ENCODE measurements around the gene ALK. TPM values are rescaled to one million over a fixed set of nuclear protein-coding genes. Genes with fewer than 3 reads are reported as not detected.

The ALK gene
- total RNA-seq, 4 donors from 2014 or later, result 0.83 to 1.6 (median 1.2) TPM

DNA sequence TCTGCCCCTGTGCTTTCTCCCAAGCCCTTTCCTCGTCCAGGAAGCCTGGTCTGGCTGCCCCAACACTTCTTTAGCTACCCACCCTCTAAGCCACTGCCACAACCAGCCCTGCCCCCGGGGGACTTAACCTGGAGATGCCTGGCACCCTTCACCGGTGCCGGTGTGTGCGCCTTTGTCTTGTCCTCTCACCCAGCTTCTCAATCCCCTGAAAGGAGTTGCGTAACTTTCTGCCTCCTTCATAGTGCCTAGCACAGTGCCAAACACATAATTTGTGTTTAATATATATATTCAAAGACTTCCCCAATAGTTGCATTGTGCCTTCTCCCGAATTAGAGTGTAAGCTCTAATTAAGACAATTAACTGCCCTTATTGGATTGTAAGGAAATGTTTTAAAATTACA, 70.6 kb downstream of the ALK start:
- 96% methylated on average over 7 of the region's 7 CpGs for WGBS
- TF ChIP-seq EP300 (IDR thresholded peaks at IDR 0.05), result no peak
- TF ChIP-seq POLR2AphosphoS5 (IDR thresholded peaks at IDR 0.05), result no peak
- TF ChIP-seq, protein P1, sequence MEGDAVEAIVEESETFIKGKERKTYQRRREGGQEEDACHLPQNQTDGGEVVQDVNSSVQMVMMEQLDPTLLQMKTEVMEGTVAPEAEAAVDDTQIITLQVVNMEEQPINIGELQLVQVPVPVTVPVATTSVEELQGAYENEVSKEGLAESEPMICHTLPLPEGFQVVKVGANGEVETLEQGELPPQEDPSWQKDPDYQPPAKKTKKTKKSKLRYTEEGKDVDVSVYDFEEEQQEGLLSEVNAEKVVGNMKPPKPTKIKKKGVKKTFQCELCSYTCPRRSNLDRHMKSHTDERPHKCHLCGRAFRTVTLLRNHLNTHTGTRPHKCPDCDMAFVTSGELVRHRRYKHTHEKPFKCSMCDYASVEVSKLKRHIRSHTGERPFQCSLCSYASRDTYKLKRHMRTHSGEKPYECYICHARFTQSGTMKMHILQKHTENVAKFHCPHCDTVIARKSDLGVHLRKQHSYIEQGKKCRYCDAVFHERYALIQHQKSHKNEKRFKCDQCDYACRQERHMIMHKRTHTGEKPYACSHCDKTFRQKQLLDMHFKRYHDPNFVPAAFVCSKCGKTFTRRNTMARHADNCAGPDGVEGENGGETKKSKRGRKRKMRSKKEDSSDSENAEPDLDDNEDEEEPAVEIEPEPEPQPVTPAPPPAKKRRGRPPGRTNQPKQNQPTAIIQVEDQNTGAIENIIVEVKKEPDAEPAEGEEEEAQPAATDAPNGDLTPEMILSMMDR (IDR thresholded peaks at IDR 0.05), result no peak
- no peak for TF ChIP-seq POLR2A (IDR thresholded peaks at IDR 0.05; ENCODE audit: low read depth)
- H3K9me3 ChIP-seq, result peaks cover 0 to 8% (median 4%) of the 10 kb centered on the region in 4 donors
- intact Hi-C loops (cut with DNase I), result no loop called here
- H3K27ac ChIP-seq (replicated peaks in 1 of 4), result no peak overlapping the region
- H3K27me3 ChIP-seq, result no peaks in the 10 kb centered on the region
- no peaks in the 10 kb centered on the region for H3K36me3 ChIP-seq
- no peaks in the 10 kb centered on the region for H3K4me1 ChIP-seq
- DNase-seq (ENCODE audit: extremely low spot score), result peak; percentile 83
- no peak overlapping the region for H3K4me3 ChIP-seq

DNA sequence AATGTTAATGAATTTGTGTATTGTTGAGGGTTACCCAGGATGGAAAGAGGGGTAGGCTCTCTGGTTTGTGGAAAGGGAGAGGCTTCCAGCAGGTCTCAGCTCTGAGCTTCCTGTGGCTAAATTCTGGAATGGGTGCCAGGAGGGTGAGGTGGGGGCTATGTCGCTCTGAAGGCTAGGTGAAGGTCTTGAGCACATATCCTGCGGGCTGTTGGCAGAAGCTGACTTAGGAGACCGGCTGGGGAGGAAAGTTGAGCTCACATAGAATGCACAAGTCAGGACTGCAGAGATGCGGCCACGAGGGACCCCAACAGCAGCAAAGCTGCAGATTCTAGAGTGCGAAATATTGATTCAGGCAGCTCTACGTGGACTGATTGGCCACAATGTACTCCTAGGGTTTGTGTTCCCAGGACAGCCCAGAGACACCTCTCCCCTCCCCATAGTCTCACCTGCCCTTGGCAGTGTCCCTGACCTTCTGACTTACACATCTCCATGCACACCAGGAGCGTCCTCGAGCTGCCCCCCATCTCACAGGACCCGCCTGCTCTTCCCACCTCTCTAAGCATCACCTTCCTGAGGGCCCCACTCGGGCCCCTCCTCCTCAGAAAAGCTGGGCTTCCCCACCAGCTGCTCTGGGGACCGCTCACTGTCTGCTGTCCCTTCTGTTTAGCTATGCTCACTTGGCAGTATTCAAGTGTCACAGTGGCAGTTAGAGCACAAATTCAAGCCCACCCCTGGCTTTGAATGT, 72.6 kb downstream of the ALK start:
- H3K27ac ChIP-seq (replicated peaks in 1 of 4), result no peak overlapping the region
- H3K4me1 ChIP-seq, result no peaks in the 10 kb centered on the region
- 75% methylated on average over 12 of the region's 12 CpGs for WGBS
- TF ChIP-seq POLR2AphosphoS5 (IDR thresholded peaks at IDR 0.05) (no peak), POLR2A (IDR thresholded peaks at IDR 0.05; ENCODE audit: low read depth) (no peak), EP300 (IDR thresholded peaks at IDR 0.05) (no peak)
- TF ChIP-seq, protein P1 (IDR thresholded peaks at IDR 0.05), result no peak
- H3K4me3 ChIP-seq, result no peak overlapping the region
- peak; percentile 77 for DNase-seq (ENCODE audit: extremely low spot score)
- intact Hi-C loops (cut with DNase I), result no loop called here
- no peaks in the 10 kb centered on the region for H3K27me3 ChIP-seq
- peaks cover 0 to 8% (median 4%) of the 10 kb centered on the region in 4 donors for H3K9me3 ChIP-seq
- no peaks in the 10 kb centered on the region for H3K36me3 ChIP-seq

DNA sequence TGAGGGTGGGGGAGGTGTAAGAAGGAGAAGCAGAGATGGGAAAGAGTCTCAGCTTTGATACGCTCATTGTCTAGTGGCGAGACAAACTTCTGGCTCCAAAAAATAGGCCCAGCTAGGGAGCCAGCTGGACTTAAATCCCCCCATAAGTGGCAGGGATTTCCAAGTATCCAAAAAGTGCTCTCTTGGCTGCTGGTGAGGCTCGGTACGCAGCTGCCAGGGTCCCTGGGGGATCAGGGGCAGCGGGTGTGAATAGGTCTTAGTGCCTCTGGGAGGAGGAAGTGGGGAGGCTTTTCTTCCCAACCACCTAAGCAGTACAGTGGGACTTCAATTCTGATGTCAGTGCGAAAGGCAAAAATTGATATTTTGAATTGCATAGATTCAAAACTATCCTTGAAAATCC, 73.5 kb downstream of the ALK start:
- H3K27ac ChIP-seq (replicated peaks in 1 of 4), result no peak overlapping the region
- intact Hi-C loops (cut with DNase I), result no loop called here
- H3K4me1 ChIP-seq, result no peaks in the 10 kb centered on the region
- TF ChIP-seq POLR2A (IDR thresholded peaks at IDR 0.05; ENCODE audit: low read depth), result no peak
- TF ChIP-seq EP300 (IDR thresholded peaks at IDR 0.05), result no peak
- TF ChIP-seq, protein P1 (IDR thresholded peaks at IDR 0.05), result no peak
- TF ChIP-seq POLR2AphosphoS5 (IDR thresholded peaks at IDR 0.05), result no peak
- peak; percentile 50 for DNase-seq (ENCODE audit: extremely low spot score)
- H3K27me3 ChIP-seq, result no peaks in the 10 kb centered on the region
- H3K4me3 ChIP-seq, result no peak overlapping the region
- no peaks in the 10 kb centered on the region for H3K36me3 ChIP-seq
- H3K9me3 ChIP-seq, result peaks cover 0 to 7% (median 3%) of the 10 kb centered on the region in 4 donors
- WGBS, result 58% methylated on average over 6 of the region's 6 CpGs

DNA sequence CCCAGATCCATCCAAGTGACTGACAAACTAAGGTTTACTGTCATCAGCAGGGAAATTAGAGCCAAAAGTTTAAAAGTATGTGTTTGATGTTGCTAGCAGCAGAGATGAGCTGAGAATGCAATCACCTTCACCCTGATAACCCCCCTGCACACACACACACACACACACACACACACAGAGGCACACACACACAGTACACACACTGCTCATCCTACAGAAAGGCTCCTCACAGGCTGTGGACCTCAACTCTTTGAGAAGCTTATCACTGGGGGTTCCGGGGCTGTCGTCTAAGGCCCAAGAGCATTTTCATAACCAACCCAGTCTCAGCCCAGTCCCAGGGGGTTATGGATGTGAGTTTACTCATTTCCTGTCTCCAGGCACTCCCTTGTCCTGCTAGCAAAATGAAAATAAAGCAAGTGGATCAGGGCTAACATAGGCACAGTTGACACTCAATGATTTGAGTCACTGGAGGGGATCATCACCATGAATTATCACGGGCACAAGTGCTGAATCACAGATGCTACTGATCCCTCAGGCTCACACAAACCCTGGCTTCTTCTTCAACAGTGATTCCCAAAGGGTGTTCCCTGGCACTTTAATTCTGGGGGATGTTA, 76.6 kb downstream of the ALK start:
- Histone ChIP-seq H3K4me1 (peaks cover 0 to 5% (median 0%) of the 10 kb centered on the region in 4 donors), H3K27me3 (no peaks in the 10 kb centered on the region), H3K9me3 (no peaks in the 10 kb centered on the region), H3K36me3 (no peaks in the 10 kb centered on the region), H3K4me3 (no peak overlapping the region), H3K27ac (replicated peaks in 1 of 4) (no peak overlapping the region)
- WGBS, result 78% methylated on average over 3 of the region's 3 CpGs
- DNase-seq (ENCODE audit: extremely low spot score), result peak; percentile 86
- intact Hi-C loops (cut with DNase I), result loop anchor here (5.0 kb wide), 1 partner anchor 538 kb away; no protein-coding TSS in a partner anchor
- TF ChIP-seq, protein P1 (IDR thresholded peaks at IDR 0.05), result no peak
- TF ChIP-seq POLR2A (IDR thresholded peaks at IDR 0.05; ENCODE audit: low read depth) (no peak), POLR2AphosphoS5 (IDR thresholded peaks at IDR 0.05) (no peak), EP300 (IDR thresholded peaks at IDR 0.05) (no peak)

Measured in esophagus muscularis mucosa (tissue), 4 donors.